Right cardiac atrium (tissue), 5 donors: ENCODE measurements around the gene NEGR1. TPM values are rescaled to one million over a fixed set of nuclear protein-coding genes. Genes with fewer than 3 reads are reported as not detected.

Source experiments
- ATAC-seq, 2 donors: fragments of 200-7000 bp; cut with Tn5 transposase; one replicate each; pipeline versions ENCODE4 v1.8.0 to v1.9.1; 2020; ENCODE audit warnings: moderate library complexity in 2 of 2, mild to moderate bottlenecking in 1 of 2
- DNase-seq, 3 donors: peaks; one replicate each; pipeline ENCODE4 v3.0.0-alpha.2; 2020
- H3K27ac ChIP-seq: one replicate; pipeline ENCODE4 v1.5.1; 2013; ENCODE audit warnings: mild to moderate bottlenecking, low read length, control low read depth, moderate library complexity
- H3K27me3 ChIP-seq: one replicate; pipeline ENCODE4 v1.6.1; 2013; ENCODE audit not compliant: control insufficient read depth, insufficient read depth
- H3K4me1 ChIP-seq: one replicate; pipeline ENCODE4 v1.6.1; 2013; ENCODE audit warnings: low read length; ENCODE audit not compliant: control insufficient read depth, insufficient read depth
- H3K4me3 ChIP-seq: one replicate; pipeline ENCODE4 v1.5.1; 2013; ENCODE audit warnings: low read length, control low read depth
- H3K9me3 ChIP-seq: one replicate; pipeline ENCODE4 v1.6.1; 2013; ENCODE audit warnings: low read length; ENCODE audit not compliant: control insufficient read depth
- WGBS: extraction: QIAGEN DNeasy Blood & Tissue Kit; methylation state at CpG from one replicate; pipeline ENCODE4 v1.1.7; 2013; 5-methylcytosine and 5-hydroxymethylcytosine counted together
- intact Hi-C, 4 donors: fragments of 100-400 bp; cut with DNase I; formaldehyde crosslinking; loops; one replicate each; pipeline versions ENCODE4 v1.11.0 to v1.14.0; 2022 to 2023
- polyA plus RNA-seq: library from polyadenylated mRNA; stranded (reverse); fragments of 200-250 nt; gene quantifications from one replicate; pipeline ENCODE4 v1.2.3, GENCODE V29; 2013
- total RNA-seq, 4 donors: library from RNA; stranded (reverse); fragmentation: NEBNext Ultra II Directional; extraction: Animal tissue kit (Norgen Biotek cat#: 25700); gene quantifications; one replicate each; pipeline ENCODE4 v1.2.1, GENCODE V29; 2021
- donor health status: healthy with polysubstance abuse.
- donor health status: DM: no; HTN: yes; CAD: no.
- donor health status: DM: no; HTN: no; CAD: no.
- donor health status: DM: no; HTN: yes; CAD: no; lungs with severe emphysema.
- donor health status: DM: yes; HTN: yes; CAD: no.

NEGR1 gene
- total and polyA plus RNA-seq, 5 donors = 9.1 to 26.1 (median 24.2) TPM

- Histone ChIP-seq H3K27me3 (no peaks in the 10 kb centered on the region), H3K4me1 (no peaks in the 10 kb centered on the region), H3K4me3 (no peak overlapping the region), H3K27ac (no peak overlapping the region), H3K9me3 (no peaks in the 10 kb centered on the region)
- no peak for DNase-seq
- intact Hi-C loops = no loop called here
- WGBS = 92% methylated on average over 2 of the region's 2 CpGs
- ATAC-seq = no peak
Observed at GRCh38 chr1:72178266-72178665, 104.1 kb downstream of the NEGR1 start.

GRCh38 chr1:72177711-72178110 lies 104.6 kb downstream of the NEGR1 start:
- no peaks in the 10 kb centered on the region for H3K4me1 ChIP-seq
- DNase-seq (no peak), ATAC-seq (no peak)
- no peak overlapping the region for H3K27ac ChIP-seq
- no peaks in the 10 kb centered on the region for H3K9me3 ChIP-seq
- WGBS = 68% methylated on average over 1 of the region's 1 CpG
- intact Hi-C loops = no loop called here
- no peaks in the 10 kb centered on the region for H3K27me3 ChIP-seq
- H3K4me3 ChIP-seq = no peak overlapping the region

- Histone ChIP-seq H3K9me3 (no peaks in the 10 kb centered on the region), H3K4me3 (no peak overlapping the region), H3K4me1 (no peaks in the 10 kb centered on the region), H3K27ac (no peak overlapping the region), H3K27me3 (no peaks in the 10 kb centered on the region)
- no peak for ATAC-seq
- DNase-seq = no peak
- intact Hi-C loops = no loop called here
Observed at GRCh38 chr1:72170246-72170645, 112.1 kb downstream of the NEGR1 start.

- no peaks in the 10 kb centered on the region for H3K9me3 ChIP-seq
- no peaks in the 10 kb centered on the region for H3K4me1 ChIP-seq
- WGBS = 88% methylated on average over 2 of the region's 2 CpGs
- no peak overlapping the region for H3K27ac ChIP-seq
- intact Hi-C loops = no loop called here
- H3K27me3 ChIP-seq = no peaks in the 10 kb centered on the region
- DNase-seq = no peak
- no peak overlapping the region for H3K4me3 ChIP-seq
- no peak for ATAC-seq
Observed at GRCh38 chr1:72166426-72166825, 115.9 kb downstream of the NEGR1 start.

GRCh38 chr1:72150508-72150907 lies 131.8 kb downstream of the NEGR1 start:
- no peak for ATAC-seq
- H3K27me3 ChIP-seq = no peaks in the 10 kb centered on the region
- no peak for DNase-seq
- H3K4me1 ChIP-seq = no peaks in the 10 kb centered on the region
- no peaks in the 10 kb centered on the region for H3K9me3 ChIP-seq
- H3K27ac ChIP-seq = no peak overlapping the region
- no peak overlapping the region for H3K4me3 ChIP-seq
- intact Hi-C loops = no loop called here

GRCh38 chr1:72141875-72142274 lies 140.5 kb downstream of the NEGR1 start:
- WGBS = 86% methylated on average over 4 of the region's 4 CpGs
- Histone ChIP-seq H3K4me3 (no peak overlapping the region), H3K27me3 (no peaks in the 10 kb centered on the region), H3K27ac (no peak overlapping the region), H3K9me3 (no peaks in the 10 kb centered on the region), H3K4me1 (no peaks in the 10 kb centered on the region)
- ATAC-seq (no peak), DNase-seq (no peak)
- intact Hi-C loops = no loop called here

- Histone ChIP-seq H3K27me3 (no peaks in the 10 kb centered on the region), H3K9me3 (no peaks in the 10 kb centered on the region), H3K27ac (no peak overlapping the region), H3K4me3 (no peak overlapping the region), H3K4me1 (no peaks in the 10 kb centered on the region)
- 81% methylated on average over 2 of the region's 2 CpGs for WGBS
- no peak for ATAC-seq
- DNase-seq = no peak
- intact Hi-C loops = no loop called here
Observed at GRCh38 chr1:72140222-72140621, 142.1 kb downstream of the NEGR1 start.

- WGBS = 81% methylated on average over 1 of the region's 1 CpG
- H3K27ac ChIP-seq = no peak overlapping the region
- DNase-seq = no peak
- no peak for ATAC-seq
- no peaks in the 10 kb centered on the region for H3K9me3 ChIP-seq
- no peaks in the 10 kb centered on the region for H3K4me1 ChIP-seq
- no peaks in the 10 kb centered on the region for H3K27me3 ChIP-seq
- H3K4me3 ChIP-seq = no peak overlapping the region
- intact Hi-C loops = no loop called here
Observed at GRCh38 chr1:72137656-72138055, 144.7 kb downstream of the NEGR1 start.

GRCh38 chr1:72129869-72130268 lies 152.5 kb downstream of the NEGR1 start:
- DNase-seq (no peak), ATAC-seq (no peak)
- no peaks in the 10 kb centered on the region for H3K27me3 ChIP-seq
- no peaks in the 10 kb centered on the region for H3K9me3 ChIP-seq
- 86% methylated on average over 2 of the region's 2 CpGs for WGBS
- H3K27ac ChIP-seq = no peak overlapping the region
- H3K4me3 ChIP-seq = no peak overlapping the region
- intact Hi-C loops = no loop called here
- H3K4me1 ChIP-seq = no peaks in the 10 kb centered on the region

GRCh38 chr1:72122099-72122880 lies 160.0 kb downstream of the NEGR1 start:
- 43% methylated on average over 4 of the region's 4 CpGs for WGBS
- no peak for DNase-seq
- intact Hi-C loops = no loop called here
- Histone ChIP-seq H3K4me1 (peaks cover 1% of the 10 kb centered on the region), H3K9me3 (no peaks in the 10 kb centered on the region), H3K27me3 (no peaks in the 10 kb centered on the region), H3K4me3 (no peak overlapping the region), H3K27ac (no peak overlapping the region)
- ATAC-seq = peak; percentile 79 to 94

- no peak for ATAC-seq
- intact Hi-C loops = no loop called here
Observed at GRCh38 chr1:72119491-72119890, 162.8 kb downstream of the NEGR1 start.

GRCh38 chr1:72117621-72118020 lies 164.7 kb downstream of the NEGR1 start:
- H3K4me1 ChIP-seq = peaks cover 3% of the 10 kb centered on the region
- DNase-seq (no peak), ATAC-seq (no peak)
- H3K9me3 ChIP-seq = no peaks in the 10 kb centered on the region
- no peaks in the 10 kb centered on the region for H3K27me3 ChIP-seq
- intact Hi-C loops = no loop called here
- H3K27ac ChIP-seq = no peak overlapping the region
- WGBS = 93% methylated on average over 2 of the region's 2 CpGs
- no peak overlapping the region for H3K4me3 ChIP-seq

More at GRCh38 chr1:72119491-72119890, 162.8 kb downstream of the NEGR1 start:
- Histone ChIP-seq H3K4me3 (no peak overlapping the region), H3K27me3 (no peaks in the 10 kb centered on the region), H3K4me1 (peaks cover 3% of the 10 kb centered on the region), H3K9me3 (no peaks in the 10 kb centered on the region), H3K27ac (no peak overlapping the region)
- DNase-seq = peak in 1 of 3 donors; percentile 24
- 31% methylated on average over 1 of the region's 1 CpG for WGBS
